HEK293 (cell line): ENCODE data around the gene ARIH1.
A peak's percentile ranks its signal among the peaks of the same experiment; 100 is the strongest.

Experiments used
- GLIS1 ChIP-seq: fragments of 450-650 bp; formaldehyde crosslinking; IDR thresholded peaks from 2 replicates; pipeline ENCODE4 v1.5.1; 2016; ENCODE audit warnings: missing biosample characterization, missing genetic modification characterization
- IKZF3 ChIP-seq: fragments of 450-650 bp; IDR thresholded peaks from 2 replicates; pipeline ENCODE4 v1.5.0; 2018; ENCODE audit warnings: missing biosample characterization, mild to moderate bottlenecking, missing genetic modification characterization, moderate library complexity
- REST ChIP-seq: fragments of 450-650 bp; formaldehyde crosslinking; IDR thresholded peaks from 2 replicates; pipeline ENCODE4 v1.5.1; 2016; ENCODE audit warnings: missing biosample characterization, missing genetic modification characterization
- SCRT2 ChIP-seq: fragments of 450-650 bp; formaldehyde crosslinking; IDR thresholded peaks from 2 replicates; pipeline ENCODE4 v1.5.1; 2016; ENCODE audit warnings: missing biosample characterization, missing genetic modification characterization
- TRIM28 ChIP-seq: IDR thresholded peaks from 2 replicates; pipeline ENCODE4 v1.6.1; 2011; ENCODE audit warnings: low read length, control low read depth, borderline replicate concordance
- ZEB2 ChIP-seq: fragments of 450-650 bp; formaldehyde crosslinking; IDR thresholded peaks from 2 replicates; pipeline ENCODE4 v1.5.1; 2016; ENCODE audit warnings: missing biosample characterization, missing genetic modification characterization
- ZNF10 ChIP-seq: fragments of 450-650 bp; formaldehyde crosslinking; IDR thresholded peaks from 2 replicates; pipeline ENCODE4 v1.5.1; 2017; ENCODE audit warnings: missing biosample characterization, missing genetic modification characterization
- ZNF184 ChIP-seq: fragments of 450-650 bp; IDR thresholded peaks from 2 replicates; pipeline ENCODE4 v1.5.1; 2018; ENCODE audit warnings: missing biosample characterization, mild to moderate bottlenecking, missing genetic modification characterization
- ZNF2 ChIP-seq: fragments of 450-650 bp; formaldehyde crosslinking; IDR thresholded peaks from 2 replicates; pipeline ENCODE4 v1.5.1; 2016; ENCODE audit warnings: missing biosample characterization, missing genetic modification characterization
- ZNF202 ChIP-seq: fragments of 450-650 bp; formaldehyde crosslinking; IDR thresholded peaks from 2 replicates; pipeline ENCODE4 v1.5.1; 2016; ENCODE audit warnings: missing biosample characterization, missing genetic modification characterization, borderline replicate concordance
- ZNF239 ChIP-seq: fragments of 450-650 bp; formaldehyde crosslinking; IDR thresholded peaks from 2 replicates; pipeline ENCODE4 v1.5.1; 2016; ENCODE audit warnings: missing biosample characterization, missing genetic modification characterization
- ZNF274 ChIP-seq, 2 experiments: fragments of 200-500 bp in 1 of 2; fragments of 450-650 bp in 1 of 2; sonication (Bioruptor generic) in 1 of 2; formaldehyde crosslinking in 1 of 2; IDR thresholded peaks; 2 replicates each; pipeline versions ENCODE4 v1.5.1 to v1.6.1; 2014 to 2016; ENCODE audit warnings: borderline replicate concordance in 1 of 2, inconsistent platforms in 1 of 2, low read length in 1 of 2, missing biosample characterization in 1 of 2, missing genetic modification characterization in 1 of 2
- ZNF324 ChIP-seq: fragments of 450-650 bp; formaldehyde crosslinking; IDR thresholded peaks from 2 replicates; pipeline ENCODE4 v1.5.1; 2016; ENCODE audit warnings: missing biosample characterization, missing genetic modification characterization
- ZNF433 ChIP-seq: fragments of 450-650 bp; formaldehyde crosslinking; IDR thresholded peaks from 2 replicates; pipeline ENCODE4 v1.5.1; 2016; ENCODE audit warnings: missing biosample characterization, missing genetic modification characterization, low read depth
- ZNF530 ChIP-seq: fragments of 450-650 bp; formaldehyde crosslinking; IDR thresholded peaks from 2 replicates; pipeline ENCODE4 v1.5.1; 2016; ENCODE audit warnings: low read depth, missing biosample characterization, missing genetic modification characterization
- ZNF549 ChIP-seq: fragments of 450-650 bp; IDR thresholded peaks from 2 replicates; pipeline ENCODE4 v1.5.1; 2018; ENCODE audit warnings: missing biosample characterization, missing genetic modification characterization, mild to moderate bottlenecking, inconsistent platforms, moderate library complexity
- ZNF654 ChIP-seq: fragments of 450-650 bp; formaldehyde crosslinking; IDR thresholded peaks from 2 replicates; pipeline ENCODE4 v1.5.1; 2016; ENCODE audit warnings: low read depth, missing biosample characterization, missing genetic modification characterization
- TF ChIP-seq, protein P1 (sequence below): fragments of 450-650 bp; formaldehyde crosslinking; IDR thresholded peaks from 2 replicates; pipeline ENCODE4 v1.5.1; 2016; ENCODE audit warnings: missing biosample characterization, missing genetic modification characterization
- TF ChIP-seq, protein P2 (sequence below): fragments of 450-650 bp; formaldehyde crosslinking; conservative IDR thresholded peaks from 2 replicates; pipeline ENCODE4 v1.5.1; 2016; ENCODE audit warnings: low read depth, missing biosample characterization, missing genetic modification characterization
- TF ChIP-seq, protein P3 (sequence below): fragments of 450-650 bp; formaldehyde crosslinking; IDR thresholded peaks from 2 replicates; pipeline ENCODE4 v1.5.1; 2016; ENCODE audit warnings: missing biosample characterization, missing genetic modification characterization, borderline replicate concordance
- TF ChIP-seq, protein P4 (sequence below): fragments of 450-650 bp; formaldehyde crosslinking; IDR thresholded peaks from 2 replicates; pipeline ENCODE4 v1.5.1; 2016; ENCODE audit warnings: missing biosample characterization, missing genetic modification characterization

The ARIH1 gene

GRCh38 chr15:72473614-72474465 is at the start of gene ARIH1 (continued):
- TF ChIP-seq, protein P1, sequence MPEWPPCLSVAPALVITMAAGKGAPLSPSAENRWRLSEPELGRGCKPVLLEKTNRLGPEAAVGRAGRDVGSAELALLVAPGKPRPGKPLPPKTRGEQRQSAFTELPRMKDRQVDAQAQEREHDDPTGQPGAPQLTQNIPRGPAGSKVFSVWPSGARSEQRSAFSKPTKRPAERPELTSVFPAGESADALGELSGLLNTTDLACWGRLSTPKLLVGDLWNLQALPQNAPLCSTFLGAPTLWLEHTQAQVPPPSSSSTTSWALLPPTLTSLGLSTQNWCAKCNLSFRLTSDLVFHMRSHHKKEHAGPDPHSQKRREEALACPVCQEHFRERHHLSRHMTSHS (tag by site-specific recombination), result no peak
- TF ChIP-seq ZEB2 (tag by site-specific recombination) (peak; percentile 99), TRIM28 (peak; percentile 74; the same call in 1 of the 2 replicates), SCRT2 (tag by site-specific recombination) (peak; percentile 96), IKZF3 (tag by site-specific recombination) (peak; percentile 97), REST (tag by site-specific recombination) (peak; percentile 26; the same call in 1 of the 2 replicates), ZNF239 (no peak; the same call in 1 of the 2 replicates), ZNF530 (tag by site-specific recombination) (no peak), ZNF10 (tag by site-specific recombination) (0 out of 2 replicates have a peak, but pooled peaks have one; percentile 50), ZNF184 (tag by site-specific recombination) (peak; percentile 83), ZNF274 (IDR thresholded peaks at IDR 0.05; ENCODE audit: low read length) (no peak), ZNF274 (tag by site-specific recombination; IDR thresholded peaks at IDR 0.05; ENCODE audit: borderline replicate concordance) (no peak), ZNF324 (peak; percentile 96), ZNF202 (tag by site-specific recombination) (no peak), ZNF2 (tag by site-specific recombination) (peak; percentile 98), ZNF433 (tag by site-specific recombination) (no peak), GLIS1 (tag by site-specific recombination) (peak; percentile 78), ZNF549 (0 out of 2 replicates have a peak, but pooled peaks have one; percentile 20), ZNF654 (tag by site-specific recombination) (no peak)
- TF ChIP-seq, protein P2, sequence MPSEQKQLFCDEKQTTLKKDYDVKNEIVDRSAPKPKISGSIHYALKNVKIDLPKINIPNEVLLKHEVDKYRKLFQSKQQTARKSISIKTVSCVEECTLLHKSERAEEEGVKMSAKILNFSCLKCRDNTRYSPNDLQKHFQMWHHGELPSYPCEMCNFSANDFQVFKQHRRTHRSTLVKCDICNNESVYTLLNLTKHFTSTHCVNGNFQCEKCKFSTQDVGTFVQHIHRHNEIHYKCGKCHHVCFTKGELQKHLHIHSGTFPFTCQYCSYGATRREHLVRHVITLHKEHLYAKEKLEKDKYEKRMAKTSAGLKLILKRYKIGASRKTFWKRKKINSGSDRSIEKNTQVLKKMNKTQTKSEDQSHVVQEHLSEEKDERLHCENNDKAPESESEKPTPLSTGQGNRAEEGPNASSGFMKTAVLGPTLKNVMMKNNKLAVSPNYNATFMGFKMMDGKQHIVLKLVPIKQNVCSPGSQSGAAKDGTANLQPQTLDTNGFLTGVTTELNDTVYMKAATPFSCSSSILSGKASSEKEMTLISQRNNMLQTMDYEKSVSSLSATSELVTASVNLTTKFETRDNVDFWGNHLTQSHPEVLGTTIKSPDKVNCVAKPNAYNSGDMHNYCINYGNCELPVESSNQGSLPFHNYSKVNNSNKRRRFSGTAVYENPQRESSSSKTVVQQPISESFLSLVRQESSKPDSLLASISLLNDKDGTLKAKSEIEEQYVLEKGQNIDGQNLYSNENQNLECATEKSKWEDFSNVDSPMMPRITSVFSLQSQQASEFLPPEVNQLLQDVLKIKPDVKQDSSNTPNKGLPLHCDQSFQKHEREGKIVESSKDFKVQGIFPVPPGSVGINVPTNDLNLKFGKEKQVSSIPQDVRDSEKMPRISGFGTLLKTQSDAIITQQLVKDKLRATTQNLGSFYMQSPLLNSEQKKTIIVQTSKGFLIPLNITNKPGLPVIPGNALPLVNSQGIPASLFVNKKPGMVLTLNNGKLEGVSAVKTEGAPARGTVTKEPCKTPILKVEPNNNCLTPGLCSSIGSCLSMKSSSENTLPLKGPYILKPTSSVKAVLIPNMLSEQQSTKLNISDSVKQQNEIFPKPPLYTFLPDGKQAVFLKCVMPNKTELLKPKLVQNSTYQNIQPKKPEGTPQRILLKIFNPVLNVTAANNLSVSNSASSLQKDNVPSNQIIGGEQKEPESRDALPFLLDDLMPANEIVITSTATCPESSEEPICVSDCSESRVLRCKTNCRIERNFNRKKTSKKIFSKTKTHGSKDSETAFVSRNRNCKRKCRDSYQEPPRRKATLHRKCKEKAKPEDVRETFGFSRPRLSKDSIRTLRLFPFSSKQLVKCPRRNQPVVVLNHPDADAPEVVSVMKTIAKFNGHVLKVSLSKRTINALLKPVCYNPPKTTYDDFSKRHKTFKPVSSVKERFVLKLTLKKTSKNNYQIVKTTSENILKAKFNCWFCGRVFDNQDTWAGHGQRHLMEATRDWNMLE (tag by site-specific recombination), result peak; percentile 65
- TF ChIP-seq, protein P3, sequence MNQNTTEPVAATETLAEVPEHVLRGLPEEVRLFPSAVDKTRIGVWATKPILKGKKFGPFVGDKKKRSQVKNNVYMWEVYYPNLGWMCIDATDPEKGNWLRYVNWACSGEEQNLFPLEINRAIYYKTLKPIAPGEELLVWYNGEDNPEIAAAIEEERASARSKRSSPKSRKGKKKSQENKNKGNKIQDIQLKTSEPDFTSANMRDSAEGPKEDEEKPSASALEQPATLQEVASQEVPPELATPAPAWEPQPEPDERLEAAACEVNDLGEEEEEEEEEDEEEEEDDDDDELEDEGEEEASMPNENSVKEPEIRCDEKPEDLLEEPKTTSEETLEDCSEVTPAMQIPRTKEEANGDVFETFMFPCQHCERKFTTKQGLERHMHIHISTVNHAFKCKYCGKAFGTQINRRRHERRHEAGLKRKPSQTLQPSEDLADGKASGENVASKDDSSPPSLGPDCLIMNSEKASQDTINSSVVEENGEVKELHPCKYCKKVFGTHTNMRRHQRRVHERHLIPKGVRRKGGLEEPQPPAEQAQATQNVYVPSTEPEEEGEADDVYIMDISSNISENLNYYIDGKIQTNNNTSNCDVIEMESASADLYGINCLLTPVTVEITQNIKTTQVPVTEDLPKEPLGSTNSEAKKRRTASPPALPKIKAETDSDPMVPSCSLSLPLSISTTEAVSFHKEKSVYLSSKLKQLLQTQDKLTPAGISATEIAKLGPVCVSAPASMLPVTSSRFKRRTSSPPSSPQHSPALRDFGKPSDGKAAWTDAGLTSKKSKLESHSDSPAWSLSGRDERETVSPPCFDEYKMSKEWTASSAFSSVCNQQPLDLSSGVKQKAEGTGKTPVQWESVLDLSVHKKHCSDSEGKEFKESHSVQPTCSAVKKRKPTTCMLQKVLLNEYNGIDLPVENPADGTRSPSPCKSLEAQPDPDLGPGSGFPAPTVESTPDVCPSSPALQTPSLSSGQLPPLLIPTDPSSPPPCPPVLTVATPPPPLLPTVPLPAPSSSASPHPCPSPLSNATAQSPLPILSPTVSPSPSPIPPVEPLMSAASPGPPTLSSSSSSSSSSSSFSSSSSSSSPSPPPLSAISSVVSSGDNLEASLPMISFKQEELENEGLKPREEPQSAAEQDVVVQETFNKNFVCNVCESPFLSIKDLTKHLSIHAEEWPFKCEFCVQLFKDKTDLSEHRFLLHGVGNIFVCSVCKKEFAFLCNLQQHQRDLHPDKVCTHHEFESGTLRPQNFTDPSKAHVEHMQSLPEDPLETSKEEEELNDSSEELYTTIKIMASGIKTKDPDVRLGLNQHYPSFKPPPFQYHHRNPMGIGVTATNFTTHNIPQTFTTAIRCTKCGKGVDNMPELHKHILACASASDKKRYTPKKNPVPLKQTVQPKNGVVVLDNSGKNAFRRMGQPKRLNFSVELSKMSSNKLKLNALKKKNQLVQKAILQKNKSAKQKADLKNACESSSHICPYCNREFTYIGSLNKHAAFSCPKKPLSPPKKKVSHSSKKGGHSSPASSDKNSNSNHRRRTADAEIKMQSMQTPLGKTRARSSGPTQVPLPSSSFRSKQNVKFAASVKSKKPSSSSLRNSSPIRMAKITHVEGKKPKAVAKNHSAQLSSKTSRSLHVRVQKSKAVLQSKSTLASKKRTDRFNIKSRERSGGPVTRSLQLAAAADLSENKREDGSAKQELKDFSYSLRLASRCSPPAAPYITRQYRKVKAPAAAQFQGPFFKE (tag by site-specific recombination), result peak; percentile 68; the same call in 1 of the 2 replicates
- TF ChIP-seq, protein P4, sequence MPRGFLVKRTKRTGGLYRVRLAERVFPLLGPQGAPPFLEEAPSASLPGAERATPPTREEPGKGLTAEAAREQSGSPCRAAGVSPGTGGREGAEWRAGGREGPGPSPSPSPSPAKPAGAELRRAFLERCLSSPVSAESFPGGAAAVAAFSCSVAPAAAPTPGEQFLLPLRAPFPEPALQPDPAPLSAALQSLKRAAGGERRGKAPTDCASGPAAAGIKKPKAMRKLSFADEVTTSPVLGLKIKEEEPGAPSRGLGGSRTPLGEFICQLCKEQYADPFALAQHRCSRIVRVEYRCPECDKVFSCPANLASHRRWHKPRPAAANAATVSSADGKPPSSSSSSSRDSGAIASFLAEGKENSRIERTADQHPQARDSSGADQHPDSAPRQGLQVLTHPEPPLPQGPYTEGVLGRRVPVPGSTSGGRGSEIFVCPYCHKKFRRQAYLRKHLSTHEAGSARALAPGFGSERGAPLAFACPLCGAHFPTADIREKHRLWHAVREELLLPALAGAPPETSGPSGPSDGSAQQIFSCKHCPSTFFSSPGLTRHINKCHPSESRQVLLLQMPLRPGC, result peak; percentile 71
